Left lung (tissue), 10 donors: ENCODE data around the gene SLC28A2. TPM values are rescaled to one million over a fixed set of nuclear protein-coding genes. Genes with fewer than 3 reads are reported as not detected.
"Not testable (repeated sequence)": the region's sequence is repeated elsewhere in the genome, so short reads cannot be mapped to it uniquely, and the experiment has no call there.

Source experiments
- ATAC-seq: fragments of 200-7000 bp; cut with Tn5 transposase; one replicate; pipeline ENCODE4 v1.9.1; 2020; ENCODE audit warnings: moderate library complexity
- DNase-seq, 4 donors: peaks; one replicate each; pipeline ENCODE4 v3.0.0-alpha.2; 2013 to 2020
- H3K27ac ChIP-seq, 2 donors: fragments of 200-600 bp; sonication (generic) in 1 of 2; one replicate each; pipeline versions ENCODE4 v1.5.0 to v1.8.0; 2020 to 2021
- H3K27me3 ChIP-seq, 2 donors: fragments of 200-600 bp; sonication (generic) in 1 of 2; one replicate each; pipeline versions ENCODE4 v1.5.0 to v1.8.0; 2020 to 2021
- H3K36me3 ChIP-seq, 2 donors: fragments of 200-600 bp; sonication (generic) in 1 of 2; one replicate each; pipeline versions ENCODE4 v1.5.0 to v1.8.0; 2020 to 2021
- H3K4me1 ChIP-seq, 2 donors: fragments of 200-600 bp; one replicate each; pipeline ENCODE4 v1.8.0; 2021
- H3K4me3 ChIP-seq, 2 donors: fragments of 200-600 bp; sonication (generic) in 1 of 2; one replicate each; pipeline versions ENCODE4 v1.5.0 to v1.8.0; 2020 to 2021; ENCODE audit warnings: mild to moderate bottlenecking in 1 of 2
- H3K9me3 ChIP-seq, 2 donors: fragments of 200-600 bp; sonication (generic) in 1 of 2; one replicate each; pipeline versions ENCODE4 v1.5.0 to v1.8.0; 2020 to 2021
- CTCF ChIP-seq, 2 donors: fragments of 200-600 bp; sonication (generic) in 1 of 2; IDR thresholded peaks; one replicate each; pipeline versions ENCODE4 v1.5.0 to v1.8.0; 2021; ENCODE audit warnings: antibody characterized with exemption in 2 of 2
- intact Hi-C, 2 donors: fragments of 100-400 bp; cut with DNase I; formaldehyde crosslinking; loops; one replicate each; pipeline versions ENCODE4 v1.11.2 to v1.14.2; 2022
- polyA plus RNA-seq, 6 donors: library from polyadenylated mRNA; unstranded; fragments of 120-200 nt; gene quantifications; one replicate each; pipeline ENCODE4 v1.2.1, GENCODE V29; 2013; ENCODE audit not compliant: insufficient read length in 6 of 6
- total RNA-seq, 2 donors: library from RNA; stranded (reverse); fragmentation: NEBNext Ultra II Directional; extraction: Animal tissue kit (Norgen Biotek cat#: 25700); gene quantifications; one replicate each; pipeline ENCODE4 v1.2.1, GENCODE V29; 2021
- donor health status: DM: no; HTN: yes; CAD: no.
- donor health status: DM: no; HTN: no; CAD: no.

The SLC28A2 gene
- total and polyA plus RNA-seq, 8 donors, result 0.28 to 0.99 (median 0.41) TPM; not detected in 2

GRCh38 chr15:45231132-45231531 is 20.9 kb upstream of the SLC28A2 start:
- no peak for TF ChIP-seq CTCF (IDR thresholded peaks at IDR 0.05)
- peaks cover 0 to 25% of the 10 kb centered on the region in 2 donors for H3K9me3 ChIP-seq

GRCh38 chr15:45231864-45232562 is 20.0 kb upstream of the SLC28A2 start:
- no peaks in the 10 kb centered on the region for H3K4me1 ChIP-seq
- peaks cover 0 to 30% of the 10 kb centered on the region in 2 donors for H3K9me3 ChIP-seq
- no peak for DNase-seq
- no peak for ATAC-seq
- no peak overlapping the region for H3K27ac ChIP-seq
- H3K27me3 ChIP-seq, result no peaks in the 10 kb centered on the region
- no peak overlapping the region for H3K4me3 ChIP-seq
- TF ChIP-seq CTCF (IDR thresholded peaks at IDR 0.05), result no peak
- intact Hi-C loops, result no loop called here
- H3K36me3 ChIP-seq, result no peaks in the 10 kb centered on the region

More at GRCh38 chr15:45231132-45231531, 20.9 kb upstream of the SLC28A2 start:
- ATAC-seq (no peak), DNase-seq (no peak)
- Histone ChIP-seq H3K27ac (no peak overlapping the region), H3K4me1 (no peaks in the 10 kb centered on the region), H3K4me3 (no peak overlapping the region), H3K27me3 (no peaks in the 10 kb centered on the region), H3K36me3 (no peaks in the 10 kb centered on the region)
- intact Hi-C loops, result no loop called here

- Histone ChIP-seq H3K27me3 (no peaks in the 10 kb centered on the region), H3K27ac (no peak overlapping the region), H3K36me3 (no peaks in the 10 kb centered on the region), H3K9me3 (peaks cover 0 to 44% of the 10 kb centered on the region in 2 donors), H3K4me3 (no peak overlapping the region), H3K4me1 (no peaks in the 10 kb centered on the region)
- TF ChIP-seq CTCF (IDR thresholded peaks at IDR 0.05), result no peak
- DNase-seq, result no peak
- ATAC-seq, result no peak
- intact Hi-C loops, result no loop called here
Measured at GRCh38 chr15:45234562-45235235, 17.3 kb upstream of the SLC28A2 start.

- H3K27ac ChIP-seq, H3K36me3 ChIP-seq, H3K27me3 ChIP-seq, H3K4me3 ChIP-seq, DNase-seq, intact Hi-C loops, ATAC-seq, H3K4me1 ChIP-seq: not testable (repeated sequence)
- peaks cover 0 to 65% of the 10 kb centered on the region in 2 donors for H3K9me3 ChIP-seq
Measured at GRCh38 chr15:45236806-45237205, 15.2 kb upstream of the SLC28A2 start.

- TF ChIP-seq CTCF (IDR thresholded peaks at IDR 0.05), result no peak
- H3K27me3 ChIP-seq, result no peaks in the 10 kb centered on the region
- no peaks in the 10 kb centered on the region for H3K36me3 ChIP-seq
- no peak overlapping the region for H3K27ac ChIP-seq
- intact Hi-C loops, result no loop called here
- DNase-seq (no peak), ATAC-seq (no peak)
- H3K9me3 ChIP-seq, result peaks cover 3 to 79% of the 10 kb centered on the region in 2 donors
- no peaks in the 10 kb centered on the region for H3K4me1 ChIP-seq
- H3K4me3 ChIP-seq, result no peak overlapping the region
Measured at GRCh38 chr15:45242289-45242688, 9.7 kb upstream of the SLC28A2 start.
